ENCODE results near the gene TBX5.

- no peak for TF ChIP-seq CTCF (IDR thresholded peaks at IDR 0.05; ENCODE audit: low read depth, low read length, poor library complexity, severe bottlenecking)
- TF ChIP-seq EZH2phosphoT487 (IDR thresholded peaks at IDR 0.05; ENCODE audit: borderline replicate concordance, low read length), result no peak
Observed at GRCh38 chr12:114305446-114305845, 100.5 kb downstream of the TBX5 start.

Data from DOHH2 (cell line).